Chondrocyte (in vitro differentiated cells): ENCODE measurements around the gene CEP104. TPM values are rescaled to one million over a fixed set of nuclear protein-coding genes. Genes with fewer than 3 reads are reported as not detected.

Experiments
- DNase-seq: peaks from one replicate; pipeline ENCODE4 v3.0.0; 2021; ENCODE audit warnings: mixed read lengths, low spot score
- H3K27ac Mint-ChIP-seq: one replicate; pipeline ENCODE4 v1.8.0; 2021; ENCODE audit warnings: mild to moderate bottlenecking, moderate library complexity, mixed read lengths; ENCODE audit not compliant: unreplicated experiment
- H3K27me3 Mint-ChIP-seq: 2 replicates; pipeline ENCODE4 v1.8.0; 2021; ENCODE audit warnings: low read depth, mixed read lengths
- H3K36me3 Mint-ChIP-seq: 2 replicates; pipeline ENCODE4 v1.8.0; 2021; ENCODE audit warnings: low read depth, mixed read lengths
- H3K4me1 Mint-ChIP-seq: 2 replicates; pipeline ENCODE4 v1.8.0; 2021; ENCODE audit warnings: low read depth, mild to moderate bottlenecking, mixed read lengths
- H3K4me3 Mint-ChIP-seq: one replicate; pipeline ENCODE4 v1.8.0; 2021; ENCODE audit warnings: mild to moderate bottlenecking, moderate library complexity, mixed read lengths; ENCODE audit not compliant: unreplicated experiment
- H3K9me3 Mint-ChIP-seq: 2 replicates; pipeline ENCODE4 v1.8.0; 2021; ENCODE audit warnings: low read depth, mixed read lengths
- CTCF ChIP-seq: fragments of 200-600 bp; sonication (generic); IDR thresholded peaks from 2 replicates; pipeline ENCODE4 v1.5.0; 2021; ENCODE audit warnings: antibody characterized with exemption, mild to moderate bottlenecking, moderate library complexity
- total RNA-seq: library from RNA; stranded (reverse); gene quantifications from 3 replicates; pipeline ENCODE4 v1.2.1, GENCODE V29; 2021

The CEP104 gene
- total RNA-seq, 1 donor from 2014 or later, result 37.4 TPM

GRCh38 chr1:3904006-3904842 lies 47.2 kb upstream of the CEP104 start:
- no peak overlapping the region for H3K27ac Mint-ChIP-seq
- no peaks in the 10 kb centered on the region for H3K9me3 Mint-ChIP-seq
- H3K4me1 Mint-ChIP-seq, result peaks cover 11% of the 10 kb centered on the region
- peak; percentile 81 for DNase-seq
- H3K4me3 Mint-ChIP-seq, result no peak overlapping the region
- H3K36me3 Mint-ChIP-seq, result no peaks in the 10 kb centered on the region
- peaks cover 7% of the 10 kb centered on the region for H3K27me3 Mint-ChIP-seq
- TF ChIP-seq CTCF, result no peak

GRCh38 chr1:3903141-3904005 lies 46.4 kb upstream of the CEP104 start:
- Mint-ChIP-seq H3K4me3 (no peak overlapping the region), H3K27me3 (peaks cover under 1% of the 10 kb centered on the region), H3K4me1 (peaks cover 19% of the 10 kb centered on the region), H3K9me3 (peaks cover 7% of the 10 kb centered on the region), H3K27ac (no peak overlapping the region), H3K36me3 (no peaks in the 10 kb centered on the region)
- DNase-seq, result peak; percentile 59
- no peak for TF ChIP-seq CTCF

- Mint-ChIP-seq H3K4me3 (no peak overlapping the region), H3K36me3 (no peaks in the 10 kb centered on the region), H3K27me3 (no peaks in the 10 kb centered on the region), H3K27ac (no peak overlapping the region), H3K9me3 (peaks cover 11% of the 10 kb centered on the region), H3K4me1 (peaks cover 26% of the 10 kb centered on the region)
- DNase-seq, result no peak
- TF ChIP-seq CTCF, result no peak
Measured at GRCh38 chr1:3902571-3903091, 45.6 kb upstream of the CEP104 start.

- Mint-ChIP-seq H3K27ac (no peak overlapping the region), H3K27me3 (no peaks in the 10 kb centered on the region), H3K4me1 (peaks cover 29% of the 10 kb centered on the region), H3K9me3 (peaks cover 14% of the 10 kb centered on the region), H3K4me3 (no peak overlapping the region), H3K36me3 (no peaks in the 10 kb centered on the region)
- peak; percentile 68 for DNase-seq
- no peak for TF ChIP-seq CTCF
Measured at GRCh38 chr1:3902111-3902511, 45.1 kb upstream of the CEP104 start.

- Mint-ChIP-seq H3K36me3 (no peaks in the 10 kb centered on the region), H3K9me3 (peaks cover 14% of the 10 kb centered on the region), H3K4me3 (peak overlapping the region; percentile 86), H3K27ac (peak overlapping the region; percentile 96), H3K4me1 (peaks cover 40% of the 10 kb centered on the region), H3K27me3 (no peaks in the 10 kb centered on the region)
- peak; percentile 99 for DNase-seq
- no peak for TF ChIP-seq CTCF
Measured at GRCh38 chr1:3900969-3901529, 44.0 kb upstream of the CEP104 start.
